Measurements from ENCODE around the gene VAV1. TPM values are rescaled to one million over a fixed set of nuclear protein-coding genes. Genes with fewer than 3 reads are reported as not detected.

The VAV1 gene
- total and polyA plus RNA-seq, 2 experiments from 2014 or later, result 0.82 to 1.8 TPM

DNA sequence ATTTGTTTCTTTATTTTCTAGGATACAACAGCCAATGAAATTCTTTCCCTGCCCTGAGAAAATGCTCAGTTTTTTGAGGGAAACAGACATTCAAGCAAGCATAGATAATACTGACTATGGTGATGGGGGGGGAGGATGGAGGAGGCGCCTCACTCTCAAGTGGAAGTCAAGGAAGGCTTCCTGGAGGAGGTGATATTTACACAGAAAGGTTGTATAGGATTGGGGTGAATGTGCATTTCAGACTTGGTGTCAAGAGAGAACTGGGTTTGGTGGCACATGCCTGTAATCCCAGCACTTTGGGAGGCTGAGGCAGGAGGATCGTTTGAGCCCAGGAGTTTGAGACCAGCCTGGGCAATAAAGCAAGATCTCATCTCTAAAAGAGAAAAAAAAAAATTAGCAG lies 102.7 kb downstream of the VAV1 start (continued):
- TF ChIP-seq, protein P1, sequence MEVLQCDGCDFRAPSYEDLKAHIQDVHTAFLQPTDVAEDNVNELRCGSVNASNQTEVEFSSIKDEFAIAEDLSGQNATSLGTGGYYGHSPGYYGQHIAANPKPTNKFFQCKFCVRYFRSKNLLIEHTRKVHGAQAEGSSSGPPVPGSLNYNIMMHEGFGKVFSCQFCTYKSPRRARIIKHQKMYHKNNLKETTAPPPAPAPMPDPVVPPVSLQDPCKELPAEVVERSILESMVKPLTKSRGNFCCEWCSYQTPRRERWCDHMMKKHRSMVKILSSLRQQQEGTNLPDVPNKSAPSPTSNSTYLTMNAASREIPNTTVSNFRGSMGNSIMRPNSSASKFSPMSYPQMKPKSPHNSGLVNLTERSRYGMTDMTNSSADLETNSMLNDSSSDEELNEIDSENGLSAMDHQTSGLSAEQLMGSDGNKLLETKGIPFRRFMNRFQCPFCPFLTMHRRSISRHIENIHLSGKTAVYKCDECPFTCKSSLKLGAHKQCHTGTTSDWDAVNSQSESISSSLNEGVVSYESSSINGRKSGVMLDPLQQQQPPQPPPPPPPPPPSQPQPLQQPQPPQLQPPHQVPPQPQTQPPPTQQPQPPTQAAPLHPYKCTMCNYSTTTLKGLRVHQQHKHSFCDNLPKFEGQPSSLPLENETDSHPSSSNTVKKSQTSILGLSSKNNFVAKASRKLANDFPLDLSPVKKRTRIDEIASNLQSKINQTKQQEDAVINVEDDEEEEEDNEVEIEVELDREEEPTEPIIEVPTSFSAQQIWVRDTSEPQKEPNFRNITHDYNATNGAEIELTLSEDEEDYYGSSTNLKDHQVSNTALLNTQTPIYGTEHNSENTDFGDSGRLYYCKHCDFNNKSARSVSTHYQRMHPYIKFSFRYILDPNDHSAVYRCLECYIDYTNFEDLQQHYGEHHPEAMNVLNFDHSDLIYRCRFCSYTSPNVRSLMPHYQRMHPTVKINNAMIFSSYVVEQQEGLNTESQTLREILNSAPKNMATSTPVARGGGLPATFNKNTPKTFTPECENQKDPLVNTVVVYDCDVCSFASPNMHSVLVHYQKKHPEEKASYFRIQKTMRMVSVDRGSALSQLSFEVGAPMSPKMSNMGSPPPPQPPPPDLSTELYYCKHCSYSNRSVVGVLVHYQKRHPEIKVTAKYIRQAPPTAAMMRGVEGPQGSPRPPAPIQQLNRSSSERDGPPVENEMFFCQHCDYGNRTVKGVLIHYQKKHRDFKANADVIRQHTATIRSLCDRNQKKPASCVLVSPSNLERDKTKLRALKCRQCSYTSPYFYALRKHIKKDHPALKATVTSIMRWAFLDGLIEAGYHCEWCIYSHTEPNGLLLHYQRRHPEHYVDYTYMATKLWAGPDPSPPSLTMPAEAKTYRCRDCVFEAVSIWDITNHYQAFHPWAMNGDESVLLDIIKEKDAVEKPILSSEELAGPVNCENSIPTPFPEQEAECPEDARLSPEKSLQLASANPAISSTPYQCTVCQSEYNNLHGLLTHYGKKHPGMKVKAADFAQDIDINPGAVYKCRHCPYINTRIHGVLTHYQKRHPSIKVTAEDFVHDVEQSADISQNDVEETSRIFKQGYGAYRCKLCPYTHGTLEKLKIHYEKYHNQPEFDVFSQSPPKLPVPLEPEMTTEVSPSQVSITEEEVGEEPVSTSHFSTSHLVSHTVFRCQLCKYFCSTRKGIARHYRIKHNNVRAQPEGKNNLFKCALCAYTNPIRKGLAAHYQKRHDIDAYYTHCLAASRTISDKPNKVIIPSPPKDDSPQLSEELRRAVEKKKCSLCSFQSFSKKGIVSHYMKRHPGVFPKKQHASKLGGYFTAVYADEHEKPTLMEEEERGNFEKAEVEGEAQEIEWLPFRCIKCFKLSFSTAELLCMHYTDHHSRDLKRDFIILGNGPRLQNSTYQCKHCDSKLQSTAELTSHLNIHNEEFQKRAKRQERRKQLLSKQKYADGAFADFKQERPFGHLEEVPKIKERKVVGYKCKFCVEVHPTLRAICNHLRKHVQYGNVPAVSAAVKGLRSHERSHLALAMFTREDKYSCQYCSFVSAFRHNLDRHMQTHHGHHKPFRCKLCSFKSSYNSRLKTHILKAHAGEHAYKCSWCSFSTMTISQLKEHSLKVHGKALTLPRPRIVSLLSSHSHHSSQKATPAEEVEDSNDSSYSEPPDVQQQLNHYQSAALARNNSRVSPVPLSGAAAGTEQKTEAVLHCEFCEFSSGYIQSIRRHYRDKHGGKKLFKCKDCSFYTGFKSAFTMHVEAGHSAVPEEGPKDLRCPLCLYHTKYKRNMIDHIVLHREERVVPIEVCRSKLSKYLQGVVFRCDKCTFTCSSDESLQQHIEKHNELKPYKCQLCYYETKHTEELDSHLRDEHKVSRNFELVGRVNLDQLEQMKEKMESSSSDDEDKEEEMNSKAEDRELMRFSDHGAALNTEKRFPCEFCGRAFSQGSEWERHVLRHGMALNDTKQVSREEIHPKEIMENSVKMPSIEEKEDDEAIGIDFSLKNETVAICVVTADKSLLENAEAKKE (CRISPR knock-in tag; IDR thresholded peaks at IDR 0.05), result no peak
- TF ChIP-seq EZH2 (IDR thresholded peaks at IDR 0.05; ENCODE audit: low read depth, unreplicated experiment), result no peak
- TF ChIP-seq POLR2AphosphoS5 (IDR thresholded peaks at IDR 0.05; ENCODE audit: low read depth), result no peak
- TF ChIP-seq, protein P2, sequence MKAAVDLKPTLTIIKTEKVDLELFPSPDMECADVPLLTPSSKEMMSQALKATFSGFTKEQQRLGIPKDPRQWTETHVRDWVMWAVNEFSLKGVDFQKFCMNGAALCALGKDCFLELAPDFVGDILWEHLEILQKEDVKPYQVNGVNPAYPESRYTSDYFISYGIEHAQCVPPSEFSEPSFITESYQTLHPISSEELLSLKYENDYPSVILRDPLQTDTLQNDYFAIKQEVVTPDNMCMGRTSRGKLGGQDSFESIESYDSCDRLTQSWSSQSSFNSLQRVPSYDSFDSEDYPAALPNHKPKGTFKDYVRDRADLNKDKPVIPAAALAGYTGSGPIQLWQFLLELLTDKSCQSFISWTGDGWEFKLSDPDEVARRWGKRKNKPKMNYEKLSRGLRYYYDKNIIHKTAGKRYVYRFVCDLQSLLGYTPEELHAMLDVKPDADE (IDR thresholded peaks at IDR 0.05), result no peak
- no peak for TF ChIP-seq ZNF114 (CRISPR knock-in tag; IDR thresholded peaks at IDR 0.05)
- no peak for TF ChIP-seq EZH2phosphoT487 (IDR thresholded peaks at IDR 0.05; ENCODE audit: unreplicated experiment)

DNA sequence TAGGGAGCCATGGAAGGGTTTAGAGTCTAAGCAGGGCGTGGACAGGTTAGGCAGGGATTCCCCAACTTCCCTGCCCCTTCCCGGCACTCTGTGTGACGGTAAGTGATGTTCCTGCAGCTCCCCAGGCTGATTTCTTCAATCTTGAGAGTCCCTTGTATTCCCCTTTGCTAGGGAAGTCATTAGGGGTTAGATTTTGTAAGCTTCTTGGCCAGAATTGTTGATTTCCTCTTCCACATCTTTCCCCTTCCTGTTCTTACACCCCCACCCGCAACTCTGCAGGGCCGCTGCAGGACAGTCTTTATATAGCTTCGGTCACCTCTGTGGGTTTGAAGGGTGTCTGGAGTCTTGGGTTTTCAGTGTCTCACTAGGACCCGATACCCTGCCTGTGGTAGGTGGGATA lies 104.2 kb downstream of the VAV1 start:
- H3K4me3 ChIP-seq, result no peak overlapping the region
- no peak overlapping the region for H2AFZ ChIP-seq
- H3K79me2 ChIP-seq (replicated peaks; ENCODE audit: insufficient read depth), result no peaks in the 10 kb centered on the region
- TF ChIP-seq, protein P3, sequence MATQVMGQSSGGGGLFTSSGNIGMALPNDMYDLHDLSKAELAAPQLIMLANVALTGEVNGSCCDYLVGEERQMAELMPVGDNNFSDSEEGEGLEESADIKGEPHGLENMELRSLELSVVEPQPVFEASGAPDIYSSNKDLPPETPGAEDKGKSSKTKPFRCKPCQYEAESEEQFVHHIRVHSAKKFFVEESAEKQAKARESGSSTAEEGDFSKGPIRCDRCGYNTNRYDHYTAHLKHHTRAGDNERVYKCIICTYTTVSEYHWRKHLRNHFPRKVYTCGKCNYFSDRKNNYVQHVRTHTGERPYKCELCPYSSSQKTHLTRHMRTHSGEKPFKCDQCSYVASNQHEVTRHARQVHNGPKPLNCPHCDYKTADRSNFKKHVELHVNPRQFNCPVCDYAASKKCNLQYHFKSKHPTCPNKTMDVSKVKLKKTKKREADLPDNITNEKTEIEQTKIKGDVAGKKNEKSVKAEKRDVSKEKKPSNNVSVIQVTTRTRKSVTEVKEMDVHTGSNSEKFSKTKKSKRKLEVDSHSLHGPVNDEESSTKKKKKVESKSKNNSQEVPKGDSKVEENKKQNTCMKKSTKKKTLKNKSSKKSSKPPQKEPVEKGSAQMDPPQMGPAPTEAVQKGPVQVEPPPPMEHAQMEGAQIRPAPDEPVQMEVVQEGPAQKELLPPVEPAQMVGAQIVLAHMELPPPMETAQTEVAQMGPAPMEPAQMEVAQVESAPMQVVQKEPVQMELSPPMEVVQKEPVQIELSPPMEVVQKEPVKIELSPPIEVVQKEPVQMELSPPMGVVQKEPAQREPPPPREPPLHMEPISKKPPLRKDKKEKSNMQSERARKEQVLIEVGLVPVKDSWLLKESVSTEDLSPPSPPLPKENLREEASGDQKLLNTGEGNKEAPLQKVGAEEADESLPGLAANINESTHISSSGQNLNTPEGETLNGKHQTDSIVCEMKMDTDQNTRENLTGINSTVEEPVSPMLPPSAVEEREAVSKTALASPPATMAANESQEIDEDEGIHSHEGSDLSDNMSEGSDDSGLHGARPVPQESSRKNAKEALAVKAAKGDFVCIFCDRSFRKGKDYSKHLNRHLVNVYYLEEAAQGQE (IDR thresholded peaks at IDR 0.05; ENCODE audit: unreplicated experiment), result no peak
- TF ChIP-seq EZH2 (IDR thresholded peaks at IDR 0.05; ENCODE audit: low read depth, unreplicated experiment), result no peak
- TF ChIP-seq EZH2phosphoT487 (IDR thresholded peaks at IDR 0.05; ENCODE audit: unreplicated experiment), result no peak
- no peak for TF ChIP-seq ZNF114 (CRISPR knock-in tag; IDR thresholded peaks at IDR 0.05)
- no peak for TF ChIP-seq JUNB (IDR thresholded peaks at IDR 0.05; ENCODE audit: unreplicated experiment)
- Mint-ChIP-seq H3K4me3 (no peak overlapping the region), H3K36me3 (ENCODE audit: low read depth) (peaks cover 63% of the 10 kb centered on the region), H3K9me3 (peaks cover 97% of the 10 kb centered on the region), H3K27ac (no peak overlapping the region), H3K4me1 (no peaks in the 10 kb centered on the region), H3K27me3 (ENCODE audit: insufficient read depth, low read depth, poor library complexity) (peaks cover 10% of the 10 kb centered on the region)
- H3K9me2 ChIP-seq (ENCODE audit: insufficient read depth), result no peaks in the 10 kb centered on the region
- H3K4me2 ChIP-seq, result no peak overlapping the region
- no peaks in the 10 kb centered on the region for H3F3A ChIP-seq (replicated peaks; ENCODE audit: low read depth)
- H3K27ac ChIP-seq (ENCODE audit: low read depth), result no peak overlapping the region
- H3K36me3 ChIP-seq (ENCODE audit: insufficient read depth), result no peaks in the 10 kb centered on the region
- H3K27me3 ChIP-seq (ENCODE audit: insufficient read depth), result no peaks in the 10 kb centered on the region
- no peaks in the 10 kb centered on the region for H4K20me1 ChIP-seq (replicated peaks; ENCODE audit: insufficient read depth)
- H3K4me1 ChIP-seq (ENCODE audit: insufficient read depth), result no peaks in the 10 kb centered on the region
- ATAC-seq (no peak), DNase-seq (ENCODE audit: low spot score) (no peak)

Data from GM23338 (cell line).